Uterus (tissue), 2 donors: Measurements from ENCODE around the gene NSL1.
"Not testable (repeated sequence)": the region's sequence is repeated elsewhere in the genome, so short reads cannot be mapped to it uniquely, and the experiment has no call there.

ENCODE experiments used
- CTCF ChIP-seq, 4 experiments: fragments of 200-600 bp in 2 of 4; fragments of 450-650 bp in 2 of 4; sonication (generic) in 2 of 4; IDR thresholded peaks; one replicate each; pipeline ENCODE4 v1.5.1; 2016 to 2019; ENCODE audit warnings: antibody characterized with exemption in 4 of 4, mild to moderate bottlenecking in 2 of 4, moderate library complexity in 1 of 4
- POLR2A ChIP-seq, 2 donors: fragments of 450-650 bp; IDR thresholded peaks; one replicate each; pipeline ENCODE4 v1.6.1; 2016; ENCODE audit warnings: antibody characterized with exemption in 2 of 2, mild to moderate bottlenecking in 1 of 2, moderate library complexity in 1 of 2

- TF ChIP-seq CTCF, POLR2A (IDR thresholded peaks at IDR 0.05): not testable (repeated sequence)
Observed at GRCh38 chr1:212833211-212834207, 41.9 kb upstream of the NSL1 start.
